Fibroblast of pulmonary artery (primary cell): ENCODE results near the gene TRMT10C.
"Not testable (repeated sequence)": the region's sequence is repeated elsewhere in the genome, so short reads cannot be mapped to it uniquely, and the experiment has no call there.

Experiments
- DNase-seq: peaks from one replicate; pipeline ENCODE4 v3.0.0-alpha.2; 2010; ENCODE audit warnings: low read depth
- H3K4me3 ChIP-seq: replicated peaks from 2 replicates; pipeline ENCODE4 v1.5.1; 2011; ENCODE audit warnings: low read depth, mild to moderate bottlenecking, control low read depth, low read length, moderate library complexity
- TF ChIP-seq, protein P1 (sequence below): IDR thresholded peaks from 2 replicates; pipeline ENCODE4 v1.5.1; 2011; ENCODE audit warnings: mild to moderate bottlenecking, control low read depth, low read length, inconsistent platforms; ENCODE audit errors: missing control alignments

Gene TRMT10C

DNA sequence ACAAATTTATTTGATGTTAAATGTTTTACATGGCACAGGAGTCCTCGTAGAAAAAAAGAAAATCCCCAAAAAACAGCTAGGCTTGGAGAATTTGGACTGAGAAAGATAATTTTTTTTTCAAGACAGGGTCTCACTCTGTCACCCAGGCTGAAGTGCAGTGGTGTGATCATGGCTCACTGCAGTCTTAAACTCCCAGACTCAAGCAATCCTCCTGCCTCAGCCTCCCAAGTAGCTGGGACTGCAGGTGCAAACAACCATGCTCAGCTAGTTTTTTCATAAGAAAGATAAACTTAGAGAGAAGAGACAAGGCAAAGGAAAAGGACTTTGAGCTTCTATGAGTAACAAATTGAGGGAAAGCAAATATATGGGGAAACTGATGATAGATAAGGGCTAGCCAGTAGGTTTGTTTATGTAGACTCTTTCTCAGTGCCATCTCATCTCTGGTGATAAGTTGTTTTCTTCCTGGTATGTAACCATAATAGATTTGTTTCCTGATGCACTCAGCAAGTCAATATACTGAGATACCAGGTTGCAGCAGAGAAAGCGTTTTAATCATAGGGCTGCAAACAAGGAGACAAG, 13.1 kb upstream of the TRMT10C start:
- DNase-seq = no peak
- H3K4me3 ChIP-seq = no peak overlapping the region
- TF ChIP-seq, protein P1, sequence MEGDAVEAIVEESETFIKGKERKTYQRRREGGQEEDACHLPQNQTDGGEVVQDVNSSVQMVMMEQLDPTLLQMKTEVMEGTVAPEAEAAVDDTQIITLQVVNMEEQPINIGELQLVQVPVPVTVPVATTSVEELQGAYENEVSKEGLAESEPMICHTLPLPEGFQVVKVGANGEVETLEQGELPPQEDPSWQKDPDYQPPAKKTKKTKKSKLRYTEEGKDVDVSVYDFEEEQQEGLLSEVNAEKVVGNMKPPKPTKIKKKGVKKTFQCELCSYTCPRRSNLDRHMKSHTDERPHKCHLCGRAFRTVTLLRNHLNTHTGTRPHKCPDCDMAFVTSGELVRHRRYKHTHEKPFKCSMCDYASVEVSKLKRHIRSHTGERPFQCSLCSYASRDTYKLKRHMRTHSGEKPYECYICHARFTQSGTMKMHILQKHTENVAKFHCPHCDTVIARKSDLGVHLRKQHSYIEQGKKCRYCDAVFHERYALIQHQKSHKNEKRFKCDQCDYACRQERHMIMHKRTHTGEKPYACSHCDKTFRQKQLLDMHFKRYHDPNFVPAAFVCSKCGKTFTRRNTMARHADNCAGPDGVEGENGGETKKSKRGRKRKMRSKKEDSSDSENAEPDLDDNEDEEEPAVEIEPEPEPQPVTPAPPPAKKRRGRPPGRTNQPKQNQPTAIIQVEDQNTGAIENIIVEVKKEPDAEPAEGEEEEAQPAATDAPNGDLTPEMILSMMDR = no peak

DNA sequence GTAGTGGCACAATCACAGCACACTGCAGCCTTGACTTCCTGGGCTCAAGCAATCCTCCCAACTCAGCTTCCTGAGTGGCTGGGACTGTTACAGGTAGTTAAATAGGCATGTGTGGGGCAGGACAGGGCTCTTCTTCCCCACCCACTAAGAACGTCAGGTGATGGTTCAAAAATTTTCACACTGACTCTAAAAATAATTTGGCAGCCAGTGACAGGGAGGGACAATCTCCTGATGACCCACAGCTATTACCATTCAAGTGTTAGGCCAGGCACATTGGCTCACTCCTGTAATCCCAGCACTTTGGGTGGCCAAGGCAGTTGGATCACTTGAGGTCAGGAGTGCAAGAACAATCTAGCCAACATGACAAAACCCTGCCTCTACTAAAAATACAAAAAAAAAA, 12.2 kb upstream of the TRMT10C start:
- TF ChIP-seq, protein P1 = no peak
- no peak overlapping the region for H3K4me3 ChIP-seq
- no peak for DNase-seq

DNA sequence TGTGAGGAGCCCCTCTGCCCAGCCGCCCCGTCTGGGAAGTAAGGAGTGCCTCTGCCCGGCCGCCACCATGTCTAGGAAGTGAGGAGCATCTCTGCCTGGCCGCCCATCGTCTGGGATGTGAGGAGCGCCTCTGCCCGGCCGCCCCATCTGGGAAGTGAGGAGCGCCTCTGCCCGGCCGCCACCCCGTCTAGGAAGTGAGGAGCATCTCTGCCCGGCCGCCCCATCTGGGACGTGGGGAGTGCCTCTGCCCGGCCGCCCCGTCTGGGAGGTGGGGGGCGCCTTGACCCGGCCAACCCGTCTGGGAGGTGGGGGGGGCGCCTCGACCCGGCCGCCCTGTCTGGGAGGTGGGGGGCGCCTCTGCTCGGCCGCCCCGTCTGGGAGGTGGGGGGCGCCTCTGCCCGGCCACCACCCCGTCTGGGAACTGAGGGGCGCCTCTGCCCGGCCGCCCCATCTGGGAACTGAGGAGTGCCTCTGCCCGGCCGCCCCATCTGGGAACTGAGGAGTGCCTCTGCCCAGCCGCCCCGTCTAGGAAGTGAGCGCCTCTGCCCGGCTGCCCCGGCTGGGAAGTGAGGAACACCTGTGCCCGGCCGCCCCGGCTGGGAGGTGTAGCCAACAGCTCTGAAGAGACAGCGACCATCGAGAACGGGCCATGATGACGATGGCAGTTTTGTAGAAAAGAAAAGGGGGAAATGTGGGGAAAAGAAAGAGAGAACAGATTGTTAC, 10.1 kb upstream of the TRMT10C start:
- not testable (repeated sequence) for H3K4me3 ChIP-seq, DNase-seq

- H3K4me3 ChIP-seq = not testable (repeated sequence)
These were observed 8.3 kb upstream of the TRMT10C start for GRCh38 chr3:101553381-101553780.

DNA sequence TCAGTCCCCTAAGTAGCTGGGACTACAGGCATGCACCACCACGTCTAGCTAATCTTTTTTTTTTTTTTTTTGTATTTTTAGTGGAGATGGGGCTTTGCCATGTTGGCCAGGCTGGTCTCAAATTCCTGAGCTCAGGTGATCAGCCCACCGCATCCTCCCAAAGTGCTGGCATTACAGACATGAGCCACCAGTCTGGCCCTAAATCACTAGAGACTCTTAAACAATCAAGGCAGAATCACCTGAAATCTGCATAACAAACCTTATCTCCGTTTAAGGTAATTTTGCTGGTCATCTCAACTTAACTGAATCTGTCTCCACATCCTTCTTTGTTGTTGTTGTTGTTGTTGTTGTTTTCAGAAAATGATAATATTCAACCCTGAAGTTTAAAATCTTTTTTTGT, 5.6 kb upstream of the TRMT10C start:
- TF ChIP-seq, protein P1 = no peak
- H3K4me3 ChIP-seq = no peak overlapping the region
- DNase-seq = no peak

More at GRCh38 chr3:101553381-101553780, 8.3 kb upstream of the TRMT10C start:
- not testable (repeated sequence) for DNase-seq

DNA sequence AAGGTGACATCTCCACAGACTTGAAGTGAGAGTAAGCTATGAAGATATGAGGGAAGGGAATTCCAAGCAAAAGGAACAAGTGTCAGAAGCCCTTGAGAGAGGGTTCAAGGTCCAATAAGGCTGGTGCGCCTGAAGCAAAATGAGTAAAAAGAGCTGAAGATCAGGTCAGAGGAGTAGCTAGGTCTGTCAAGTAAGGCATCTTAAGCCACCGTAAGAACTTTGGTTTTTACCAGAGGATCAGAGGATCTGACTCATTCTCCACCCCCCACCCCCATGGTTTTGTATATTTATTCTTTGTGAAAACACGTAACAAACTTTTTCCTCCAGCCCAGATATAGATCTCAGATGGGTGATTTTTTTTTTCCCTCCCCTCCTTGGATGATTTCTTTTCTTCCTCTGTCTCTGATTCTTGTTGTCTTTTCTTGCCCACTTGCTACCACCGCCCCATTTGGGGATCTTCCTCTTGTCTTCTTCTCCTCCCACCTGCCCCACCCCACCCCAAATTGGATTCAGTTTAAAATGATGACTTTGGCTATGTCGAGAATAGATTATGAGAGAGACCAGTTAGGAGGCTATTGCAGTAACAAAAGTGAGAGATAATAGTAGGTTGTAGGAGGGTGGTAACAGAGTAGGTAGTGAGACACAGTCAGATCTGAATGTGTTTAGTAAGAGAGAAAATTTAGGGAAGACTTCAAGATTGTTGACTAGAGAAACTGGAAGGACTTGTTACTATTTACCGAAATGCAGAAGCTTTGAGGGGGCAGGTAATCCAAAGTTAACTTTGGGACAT, 6.1 kb downstream of the TRMT10C start:
- no peak for DNase-seq
- no peak overlapping the region for H3K4me3 ChIP-seq
- TF ChIP-seq, protein P1 = no peak

GRCh38 chr3:101571028-101571895, 9.6 kb downstream of the TRMT10C start:
- TF ChIP-seq, protein P1 = no peak
- no peak overlapping the region for H3K4me3 ChIP-seq
- no peak for DNase-seq
